Esophagus muscularis mucosa (tissue), 4 donors: ENCODE measurements around the gene PROX1. TPM values are rescaled to one million over a fixed set of nuclear protein-coding genes. Genes with fewer than 3 reads are reported as not detected.

Experiments
- DNase-seq: peaks from one replicate; pipeline ENCODE4 v3.0.0-alpha.2; 2017; ENCODE audit errors: extremely low spot score
- H3K27ac ChIP-seq, 4 donors: fragments of 200-600 bp; sonication (generic); replicated peaks in 1 of 4; 1 replicate in 3 of 4; 2 replicates in 1 of 4; pipeline ENCODE4 v1.5.1; 2016 to 2019; ENCODE audit warnings: mild to moderate bottlenecking in 1 of 4
- H3K27me3 ChIP-seq, 4 donors: fragments of 200-600 bp; sonication (generic); one replicate each; pipeline versions ENCODE4 v1.5.1 to v1.6.0; 2016 to 2019
- H3K36me3 ChIP-seq, 4 donors: fragments of 200-600 bp; sonication (generic); one replicate each; pipeline ENCODE4 v1.5.1; 2016 to 2019
- H3K4me1 ChIP-seq, 4 donors: fragments of 200-600 bp; sonication (generic); one replicate each; pipeline ENCODE4 v1.5.1; 2016 to 2019
- H3K4me3 ChIP-seq, 4 donors: fragments of 200-600 bp; sonication (generic); 1 replicate in 2 of 4; 2 replicates in 2 of 4; pipeline ENCODE4 v1.5.1; 2016 to 2019; ENCODE audit warnings: mild to moderate bottlenecking in 4 of 4, moderate library complexity in 1 of 4
- H3K9me3 ChIP-seq, 4 donors: fragments of 200-600 bp; sonication (generic); 1 replicate in 3 of 4; 2 replicates in 1 of 4; pipeline ENCODE4 v1.5.1; 2016 to 2019
- EP300 ChIP-seq: sonication (generic); formaldehyde crosslinking; IDR thresholded peaks from one replicate; pipeline ENCODE4 v1.6.1; 2017; ENCODE audit warnings: antibody characterized with exemption
- POLR2A ChIP-seq: fragments of 450-650 bp; IDR thresholded peaks from one replicate; pipeline ENCODE4 v1.6.1; 2017; ENCODE audit warnings: antibody characterized with exemption, moderate library complexity, mild to moderate bottlenecking, low read depth
- POLR2AphosphoS5 ChIP-seq, 2 donors: sonication (generic); formaldehyde crosslinking; IDR thresholded peaks; one replicate each; pipeline ENCODE4 v1.6.1; 2017; ENCODE audit warnings: antibody characterized with exemption in 2 of 2
- WGBS: methylation state at CpG from one replicate; pipeline ENCODE4 v1.1.5; 2018; 5-methylcytosine and 5-hydroxymethylcytosine counted together
- intact Hi-C: fragments of 100-400 bp; cut with DNase I; formaldehyde crosslinking; loops from one replicate; pipeline ENCODE4 v1.15.1; 2023
- total RNA-seq, 4 donors: library from RNA; depleted of rRNA; stranded (reverse); fragments of >200 nt; gene quantifications; one replicate each; pipeline versions ENCODE4 v1.1.0 to v1.2.1, GENCODE V29; 2016
- TF ChIP-seq, protein P1 (sequence below), 3 experiments: fragments of 200-600 bp in 2 of 3; fragments of 450-650 bp in 1 of 3; sonication (generic) in 2 of 3; IDR thresholded peaks; one replicate each; pipeline ENCODE4 v1.5.1; 2017 to 2019; ENCODE audit warnings: antibody characterized with exemption in 3 of 3, mild to moderate bottlenecking in 2 of 3, moderate library complexity in 1 of 3

Gene PROX1
- total RNA-seq, 4 donors from 2014 or later: 2.0 to 5.3 (median 2.5) TPM

DNA sequence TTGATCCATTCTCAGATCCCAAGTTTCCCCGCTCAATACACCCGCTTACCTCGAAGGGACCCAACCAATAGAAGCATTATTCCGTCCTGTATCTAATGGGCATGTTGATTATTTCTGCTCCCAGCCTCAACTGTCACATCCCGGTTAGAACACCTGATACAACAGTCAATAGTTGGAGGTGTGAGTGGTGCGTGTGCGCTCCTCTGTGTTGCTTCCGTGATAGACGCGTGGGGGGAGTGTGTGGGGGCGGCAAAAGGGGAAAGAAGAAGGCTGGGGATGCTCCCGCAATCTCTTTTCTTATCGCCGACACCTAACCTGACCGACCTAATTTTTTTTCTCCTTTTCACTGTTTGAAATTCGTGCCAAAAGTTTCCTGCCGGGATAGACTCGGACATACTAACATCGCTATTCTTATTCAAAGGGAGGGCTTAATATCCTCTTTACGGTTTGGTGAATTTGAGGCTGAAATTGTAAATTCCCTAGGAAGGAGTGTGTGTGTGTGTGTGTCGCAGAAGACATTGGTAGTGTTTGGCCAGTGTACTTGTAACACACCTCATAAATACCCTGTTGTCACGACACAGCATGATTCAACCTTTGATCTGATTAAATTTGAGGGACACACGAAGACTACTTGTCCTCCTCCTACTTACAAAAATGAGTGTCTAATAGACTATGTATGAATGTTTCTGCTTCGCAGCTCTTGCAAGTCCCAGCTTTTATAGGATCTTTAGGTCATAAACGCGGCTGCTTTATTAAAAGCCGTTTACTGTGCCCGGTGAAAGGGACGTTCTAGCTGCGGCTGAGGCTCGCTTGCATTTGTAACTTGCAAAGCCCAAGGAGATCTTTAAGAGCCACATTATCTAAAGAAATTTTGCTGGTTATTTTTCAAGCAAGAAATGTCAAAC is 1.5 kb upstream of the PROX1 start:
- intact Hi-C loops: no loop called here
- peaks cover 0 to 85% (median 55%) of the 10 kb centered on the region in 4 donors for H3K27me3 ChIP-seq
- H3K36me3 ChIP-seq: no peaks in the 10 kb centered on the region
- H3K4me3 ChIP-seq: peak overlapping the region in 3 of 4 donors; percentile 31 to 69 (median 69)
- DNase-seq: no peak
- no peak overlapping the region for H3K27ac ChIP-seq
- peaks cover 26 to 60% (median 57%) of the 10 kb centered on the region in 4 donors for H3K4me1 ChIP-seq
- H3K9me3 ChIP-seq: no peaks in the 10 kb centered on the region
- WGBS: 15% methylated on average over 31 of the region's 31 CpGs
- TF ChIP-seq POLR2A (no peak), POLR2AphosphoS5 (IDR thresholded peaks at IDR 0.05) (no peak), EP300 (no peak)
- TF ChIP-seq, protein P1, sequence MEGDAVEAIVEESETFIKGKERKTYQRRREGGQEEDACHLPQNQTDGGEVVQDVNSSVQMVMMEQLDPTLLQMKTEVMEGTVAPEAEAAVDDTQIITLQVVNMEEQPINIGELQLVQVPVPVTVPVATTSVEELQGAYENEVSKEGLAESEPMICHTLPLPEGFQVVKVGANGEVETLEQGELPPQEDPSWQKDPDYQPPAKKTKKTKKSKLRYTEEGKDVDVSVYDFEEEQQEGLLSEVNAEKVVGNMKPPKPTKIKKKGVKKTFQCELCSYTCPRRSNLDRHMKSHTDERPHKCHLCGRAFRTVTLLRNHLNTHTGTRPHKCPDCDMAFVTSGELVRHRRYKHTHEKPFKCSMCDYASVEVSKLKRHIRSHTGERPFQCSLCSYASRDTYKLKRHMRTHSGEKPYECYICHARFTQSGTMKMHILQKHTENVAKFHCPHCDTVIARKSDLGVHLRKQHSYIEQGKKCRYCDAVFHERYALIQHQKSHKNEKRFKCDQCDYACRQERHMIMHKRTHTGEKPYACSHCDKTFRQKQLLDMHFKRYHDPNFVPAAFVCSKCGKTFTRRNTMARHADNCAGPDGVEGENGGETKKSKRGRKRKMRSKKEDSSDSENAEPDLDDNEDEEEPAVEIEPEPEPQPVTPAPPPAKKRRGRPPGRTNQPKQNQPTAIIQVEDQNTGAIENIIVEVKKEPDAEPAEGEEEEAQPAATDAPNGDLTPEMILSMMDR (IDR thresholded peaks at IDR 0.05): no peak

- TF ChIP-seq POLR2A: no peak
- TF ChIP-seq, protein P1 (IDR thresholded peaks at IDR 0.05): no peak
- no peak for TF ChIP-seq POLR2AphosphoS5 (IDR thresholded peaks at IDR 0.05)
- intact Hi-C loops: no loop called here
- Histone ChIP-seq H3K27ac (peak overlapping the region in 2 of 4 donors; percentile 76 to 84), H3K4me1 (peaks cover 26 to 60% (median 57%) of the 10 kb centered on the region in 4 donors), H3K9me3 (no peaks in the 10 kb centered on the region), H3K36me3 (no peaks in the 10 kb centered on the region), H3K4me3 (peak overlapping the region; percentile 65 to 69 (median 68)), H3K27me3 (peaks cover 0 to 82% (median 52%) of the 10 kb centered on the region in 4 donors)
- 11% methylated on average over 6 of the region's 6 CpGs for WGBS
- no peak for DNase-seq
These were observed 885 bp upstream of the PROX1 start for GRCh38 chr1:213986925-213987250.

DNA sequence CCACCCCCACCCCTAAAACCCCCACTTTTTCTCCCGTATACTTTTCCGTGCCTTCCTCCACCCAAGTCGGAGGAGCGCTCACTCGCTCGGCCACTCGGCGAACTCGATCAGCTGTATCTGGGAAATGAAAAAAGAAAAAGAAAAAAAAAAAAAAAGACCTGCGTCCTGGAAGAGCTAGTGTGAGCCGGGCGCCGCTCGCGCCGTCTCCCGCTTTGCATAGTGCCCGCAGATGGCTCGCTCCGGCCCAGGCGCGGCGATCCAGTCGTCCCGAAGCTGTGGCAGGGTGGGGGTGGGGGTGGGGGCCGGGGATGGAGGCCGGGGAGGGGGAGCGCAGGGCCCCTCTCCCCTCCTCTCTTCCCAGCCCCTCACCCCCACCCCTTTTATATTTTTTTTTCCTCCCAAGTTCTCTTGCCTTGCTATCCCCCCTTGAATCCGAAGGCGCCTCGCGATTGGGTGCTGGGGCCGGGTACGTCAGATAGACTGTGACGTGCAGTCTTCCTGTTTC is 299 bp upstream of the PROX1 start:
- Histone ChIP-seq H3K4me1 (peaks cover 25 to 56% (median 54%) of the 10 kb centered on the region in 4 donors), H3K9me3 (no peaks in the 10 kb centered on the region), H3K36me3 (no peaks in the 10 kb centered on the region), H3K27ac (peak overlapping the region; percentile 73 to 84 (median 76)), H3K4me3 (peak overlapping the region; percentile 65 to 69 (median 68)), H3K27me3 (peaks cover 0 to 82% (median 47%) of the 10 kb centered on the region in 4 donors)
- intact Hi-C loops: no loop called here
- TF ChIP-seq EP300 (no peak), POLR2A (no peak), POLR2AphosphoS5 (IDR thresholded peaks at IDR 0.05) (no peak)
- TF ChIP-seq, protein P1 (IDR thresholded peaks at IDR 0.05): no peak
- under 1% methylated on average over 28 of the region's 35 CpGs for WGBS
- peak; percentile 96 for DNase-seq

- H3K36me3 ChIP-seq: no peaks in the 10 kb centered on the region
- peak overlapping the region; percentile 65 to 69 (median 68) for H3K4me3 ChIP-seq
- peaks cover 0 to 74% (median 36%) of the 10 kb centered on the region in 4 donors for H3K27me3 ChIP-seq
- WGBS: 2% methylated on average over 17 of the region's 17 CpGs
- intact Hi-C loops: no loop called here
- no peaks in the 10 kb centered on the region for H3K9me3 ChIP-seq
- no peak for DNase-seq
- peaks cover 15 to 46% (median 43%) of the 10 kb centered on the region in 4 donors for H3K4me1 ChIP-seq
- peak overlapping the region; percentile 73 to 84 (median 76) for H3K27ac ChIP-seq
- TF ChIP-seq, protein P1 (IDR thresholded peaks at IDR 0.05): no peak
- no peak for TF ChIP-seq EP300
These were observed 781 bp downstream of the PROX1 start for GRCh38 chr1:213988507-213989001.
